Omental fat pad (tissue), 4 donors: ENCODE data around the gene UHMK1. TPM values are rescaled to one million over a fixed set of nuclear protein-coding genes. Genes with fewer than 3 reads are reported as not detected.

Experiments
- ATAC-seq: fragments of 150-250 bp; one replicate; pipeline ENCODE4 v1.9.1; 2016; ENCODE audit warnings: mild to moderate bottlenecking, moderate library complexity; ENCODE audit not compliant: low FRiP score
- DNase-seq: peaks from one replicate; pipeline ENCODE4 v3.0.0-alpha.2; 2019; ENCODE audit warnings: low spot score
- total RNA-seq, 4 donors: library from RNA; depleted of rRNA; stranded (reverse); fragments of >200 nt; gene quantifications; one replicate each; pipeline ENCODE4 v1.1.0, GENCODE V29; 2016
- TF ChIP-seq, protein P1 (sequence below), 3 donors: fragments of 450-650 bp; IDR thresholded peaks; one replicate each; pipeline ENCODE4 v1.5.1; 2016 to 2017; ENCODE audit warnings: antibody characterized with exemption in 3 of 3, mild to moderate bottlenecking in 3 of 3, moderate library complexity in 2 of 3

UHMK1 gene
- total RNA-seq, 4 donors from 2014 or later, result 56.9 to 83.1 (median 71.5) TPM

- TF ChIP-seq, protein P1, sequence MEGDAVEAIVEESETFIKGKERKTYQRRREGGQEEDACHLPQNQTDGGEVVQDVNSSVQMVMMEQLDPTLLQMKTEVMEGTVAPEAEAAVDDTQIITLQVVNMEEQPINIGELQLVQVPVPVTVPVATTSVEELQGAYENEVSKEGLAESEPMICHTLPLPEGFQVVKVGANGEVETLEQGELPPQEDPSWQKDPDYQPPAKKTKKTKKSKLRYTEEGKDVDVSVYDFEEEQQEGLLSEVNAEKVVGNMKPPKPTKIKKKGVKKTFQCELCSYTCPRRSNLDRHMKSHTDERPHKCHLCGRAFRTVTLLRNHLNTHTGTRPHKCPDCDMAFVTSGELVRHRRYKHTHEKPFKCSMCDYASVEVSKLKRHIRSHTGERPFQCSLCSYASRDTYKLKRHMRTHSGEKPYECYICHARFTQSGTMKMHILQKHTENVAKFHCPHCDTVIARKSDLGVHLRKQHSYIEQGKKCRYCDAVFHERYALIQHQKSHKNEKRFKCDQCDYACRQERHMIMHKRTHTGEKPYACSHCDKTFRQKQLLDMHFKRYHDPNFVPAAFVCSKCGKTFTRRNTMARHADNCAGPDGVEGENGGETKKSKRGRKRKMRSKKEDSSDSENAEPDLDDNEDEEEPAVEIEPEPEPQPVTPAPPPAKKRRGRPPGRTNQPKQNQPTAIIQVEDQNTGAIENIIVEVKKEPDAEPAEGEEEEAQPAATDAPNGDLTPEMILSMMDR (IDR thresholded peaks at IDR 0.05), result no peak
- no peak for DNase-seq
- ATAC-seq, result peak; percentile 86
Measured at GRCh38 chr1:162548170-162548569, 50.6 kb downstream of the UHMK1 start.

GRCh38 chr1:162549001-162549400 lies 51.4 kb downstream of the UHMK1 start:
- ATAC-seq (no peak), DNase-seq (no peak)
- TF ChIP-seq, protein P1 (IDR thresholded peaks at IDR 0.05), result no peak

- TF ChIP-seq, protein P1 (IDR thresholded peaks at IDR 0.05), result no peak
Measured at GRCh38 chr1:162550925-162551324, 53.3 kb downstream of the UHMK1 start.

GRCh38 chr1:162551969-162552683 lies 54.5 kb downstream of the UHMK1 start:
- DNase-seq (no peak), ATAC-seq (peak; percentile 58)
- TF ChIP-seq, protein P1 (IDR thresholded peaks at IDR 0.05), result no peak

More at GRCh38 chr1:162550925-162551324, 53.3 kb downstream of the UHMK1 start:
- DNase-seq, result no peak
- no peak for ATAC-seq

- DNase-seq (no peak), ATAC-seq (peak; percentile 39)
- TF ChIP-seq, protein P1 (IDR thresholded peaks at IDR 0.05), result no peak
Measured at GRCh38 chr1:162552684-162553252, 55.1 kb downstream of the UHMK1 start.

- ATAC-seq, result peak; percentile 51
Measured at GRCh38 chr1:162554258-162554657, 56.6 kb downstream of the UHMK1 start.

More at GRCh38 chr1:162554258-162554657, 56.6 kb downstream of the UHMK1 start:
- DNase-seq, result no peak
- TF ChIP-seq, protein P1 (IDR thresholded peaks at IDR 0.05), result no peak
